NCI-H2196 treated with DMSO at 0.1 percent for 48 hours (cell line): ENCODE measurements around the gene ERC2.
"Not testable (repeated sequence)": the region's sequence is repeated elsewhere in the genome, so short reads cannot be mapped to it uniquely, and the experiment has no call there.

ENCODE experiments used
- DNase-seq: peaks from one replicate; lab custom pipeline; 2025; ENCODE audit not compliant: unreplicated experiment; lab: John Stamatoyannopoulos, UW

Gene ERC2

GRCh38 chr3:56086355-56086754, 381.9 kb downstream of the ERC2 start:
- no peak for DNase-seq

GRCh38 chr3:56081246-56081645, 387.0 kb downstream of the ERC2 start:
- DNase-seq: no peak

- DNase-seq: no peak
Measured at GRCh38 chr3:56076746-56077145, 391.5 kb downstream of the ERC2 start.

DNA sequence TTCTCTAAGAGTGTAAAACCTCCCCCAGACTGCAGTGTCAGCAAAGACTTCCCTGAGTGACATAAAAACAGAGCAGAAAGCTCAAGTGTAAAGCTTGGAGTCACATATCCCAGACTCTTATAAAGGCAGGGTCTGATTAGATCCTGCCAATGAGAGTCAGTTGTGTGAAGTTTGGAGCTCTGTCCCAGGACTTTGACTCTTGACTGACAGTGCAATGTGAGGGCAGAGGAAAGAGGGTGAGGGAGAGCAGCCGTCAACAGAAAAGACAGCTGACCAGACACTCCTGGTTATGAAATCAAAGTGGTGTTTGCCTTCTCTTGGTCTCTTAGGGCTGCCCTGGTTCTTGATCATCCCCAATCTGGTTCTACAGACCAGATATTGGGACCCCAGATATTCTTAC, 393.2 kb downstream of the ERC2 start:
- no peak for DNase-seq

GRCh38 chr3:56069766-56070165, 398.5 kb downstream of the ERC2 start:
- no peak for DNase-seq

- DNase-seq: not testable (repeated sequence)
Measured at GRCh38 chr3:56066405-56066804, 401.9 kb downstream of the ERC2 start.

GRCh38 chr3:56064684-56065083, 403.6 kb downstream of the ERC2 start:
- DNase-seq: no peak

DNA sequence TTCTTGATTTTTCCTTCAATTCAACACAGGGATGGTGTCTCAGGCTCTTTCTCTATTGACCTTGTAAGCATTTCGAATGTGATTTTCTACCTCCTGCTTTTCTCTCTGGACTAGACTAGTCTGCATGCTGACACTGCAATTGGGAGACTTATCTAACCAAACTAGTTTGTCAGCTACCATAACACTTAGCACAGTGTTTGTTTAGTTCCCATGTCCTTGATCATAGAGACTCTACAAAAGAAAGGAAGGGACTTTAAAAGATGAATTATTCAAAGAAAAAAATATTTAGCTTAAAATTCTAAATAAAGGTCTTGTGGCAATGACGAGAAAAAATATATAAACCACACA, 407.0 kb downstream of the ERC2 start:
- DNase-seq: no peak

DNA sequence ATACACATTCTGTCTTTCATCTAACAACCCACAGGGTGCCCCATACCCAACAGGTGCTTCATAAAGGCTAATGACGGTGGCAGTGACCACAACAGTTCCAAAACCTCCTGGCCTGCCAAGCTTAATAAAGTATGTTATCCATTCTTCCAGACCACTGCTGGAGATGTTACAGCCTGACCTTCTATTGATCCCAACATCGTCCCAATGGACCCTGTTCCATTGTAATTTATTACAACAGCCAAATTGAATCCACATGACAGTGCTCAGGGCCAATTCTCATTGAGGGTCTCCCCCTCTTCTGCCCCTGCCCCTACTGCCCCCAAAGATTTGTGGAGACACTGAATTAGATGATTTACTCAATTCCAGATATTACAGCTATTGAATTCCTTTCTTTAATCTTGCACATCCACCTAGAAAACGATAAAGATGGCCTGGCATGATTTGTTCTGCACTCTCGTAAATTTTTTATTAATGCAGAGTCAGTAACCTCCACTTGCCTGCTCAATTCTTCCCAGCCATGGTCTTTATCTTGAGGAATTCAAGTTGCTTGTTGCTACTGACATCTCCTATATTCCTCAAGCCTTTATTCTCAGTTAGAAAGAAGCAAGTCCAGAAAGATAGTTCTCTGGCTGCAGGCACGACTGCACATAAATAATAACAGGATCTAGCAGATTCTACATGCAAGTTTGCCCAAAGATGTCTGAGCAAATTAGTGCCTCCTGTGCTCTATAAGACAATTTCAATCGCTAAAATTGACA, 407.6 kb downstream of the ERC2 start:
- DNase-seq: no peak

DNA sequence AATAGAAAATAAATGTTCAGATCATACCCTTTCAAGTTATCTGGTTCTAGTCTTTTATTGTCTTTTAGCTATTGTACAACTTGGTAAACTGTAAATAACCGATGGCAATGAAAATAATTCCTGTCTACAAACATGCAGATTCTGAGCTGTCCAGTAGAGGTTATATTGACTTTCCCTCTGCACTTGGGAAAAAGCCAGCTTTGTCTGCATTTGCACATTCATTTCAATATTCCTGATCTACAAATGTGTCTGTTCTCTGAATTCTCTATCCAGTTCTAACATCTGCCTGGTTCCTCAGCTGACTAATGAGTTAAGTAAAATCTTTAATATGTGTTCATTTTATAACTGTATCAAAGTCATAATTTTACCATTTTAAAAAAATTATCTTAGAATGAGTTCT, 408.5 kb downstream of the ERC2 start:
- DNase-seq: no peak

GRCh38 chr3:56055951-56056350, 412.3 kb downstream of the ERC2 start:
- no peak for DNase-seq

DNA sequence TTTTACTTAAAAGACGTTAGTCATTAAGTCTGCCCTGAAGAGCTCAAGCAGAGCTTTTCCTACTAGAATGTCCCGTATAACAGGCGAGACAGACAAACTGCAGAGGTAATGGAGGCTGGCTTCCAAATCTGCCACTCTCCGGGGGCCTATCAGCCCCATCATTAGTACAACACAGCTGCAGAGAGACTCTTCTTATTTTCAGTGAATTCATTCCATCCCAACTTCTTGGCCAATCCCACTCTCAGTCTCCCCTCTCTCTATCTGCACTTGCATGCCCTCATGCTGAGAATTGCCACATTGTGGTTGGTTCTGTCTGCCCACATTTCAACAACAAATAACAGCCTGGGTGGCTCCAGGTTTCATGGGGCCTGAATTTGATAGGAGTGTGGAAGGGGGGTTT, 412.7 kb downstream of the ERC2 start:
- DNase-seq: no peak

DNA sequence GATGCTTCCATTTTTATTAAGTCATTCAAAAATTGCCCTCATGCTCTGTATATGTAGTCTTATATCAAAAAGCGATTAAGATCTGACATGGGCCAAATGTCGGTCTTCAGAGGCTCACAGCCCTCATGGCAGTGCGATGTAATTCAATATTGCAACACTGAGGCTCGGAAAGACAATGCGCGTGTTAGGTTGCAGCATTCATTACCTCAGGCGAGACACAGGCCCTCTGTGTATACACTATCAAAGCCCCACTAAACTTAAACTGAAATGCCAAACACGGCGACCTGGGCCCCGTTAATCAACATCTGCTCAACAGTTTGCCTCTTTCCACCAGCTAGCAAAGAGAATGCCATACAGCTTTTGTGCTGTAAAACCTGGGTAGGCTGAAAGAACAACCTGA, 413.4 kb downstream of the ERC2 start:
- no peak for DNase-seq

GRCh38 chr3:56053727-56054126, 414.5 kb downstream of the ERC2 start:
- DNase-seq: no peak

GRCh38 chr3:56052188-56052587, 416.1 kb downstream of the ERC2 start:
- no peak for DNase-seq

- DNase-seq: no peak
Measured at GRCh38 chr3:56051052-56051451, 417.2 kb downstream of the ERC2 start.

DNA sequence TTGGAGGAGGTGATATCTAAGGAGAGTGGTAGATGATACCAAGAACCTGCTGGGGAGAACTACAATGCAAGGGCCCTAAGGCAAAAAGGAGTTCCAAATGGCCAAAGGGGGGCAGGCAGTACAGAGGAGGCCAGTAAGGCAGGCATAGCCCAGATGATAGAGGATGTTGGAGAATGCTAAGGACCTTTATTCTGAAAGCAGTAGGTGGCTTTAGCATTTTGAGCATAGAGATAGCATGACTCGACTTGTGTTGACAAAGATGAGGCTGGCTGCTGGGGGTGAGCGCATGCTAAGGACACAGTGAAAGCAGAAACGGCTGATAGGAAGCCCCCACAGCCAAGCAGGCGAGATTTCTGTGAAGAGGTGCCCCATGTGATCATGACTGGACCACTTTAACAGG, 419.3 kb downstream of the ERC2 start:
- DNase-seq: no peak

- no peak for DNase-seq
Measured at GRCh38 chr3:56048331-56048730, 419.9 kb downstream of the ERC2 start.

DNA sequence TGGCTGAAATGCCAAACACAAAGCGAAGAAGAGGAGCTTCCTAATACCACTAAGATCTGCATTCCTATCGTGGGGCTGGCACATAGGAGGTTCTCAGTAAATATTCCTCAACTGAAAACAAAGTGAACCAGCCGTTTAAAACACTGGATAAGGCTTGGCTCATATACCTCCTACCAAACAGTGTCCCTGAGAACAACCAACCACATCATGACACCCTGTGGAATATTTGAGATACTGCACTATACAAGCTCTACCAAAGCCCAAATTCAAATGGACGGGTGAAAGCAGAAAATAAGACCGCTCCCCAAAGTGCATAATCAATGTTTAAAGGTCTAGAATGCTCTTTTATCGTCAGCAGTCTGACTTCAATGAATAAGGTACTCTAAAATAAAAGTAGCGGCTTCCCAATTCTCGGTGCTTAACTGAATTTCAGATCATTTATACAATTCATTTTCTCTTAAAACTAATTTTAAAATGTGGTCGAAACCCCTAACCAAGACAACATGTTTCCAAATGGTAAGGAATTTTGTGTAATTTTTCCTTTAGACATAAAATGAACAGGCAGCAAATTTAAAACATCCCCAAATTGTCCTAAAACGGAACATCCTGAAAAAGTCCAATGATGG, 425.8 kb downstream of the ERC2 start:
- no peak for DNase-seq

GRCh38 chr3:56025326-56025725, 442.9 kb downstream of the ERC2 start:
- DNase-seq: no peak

DNA sequence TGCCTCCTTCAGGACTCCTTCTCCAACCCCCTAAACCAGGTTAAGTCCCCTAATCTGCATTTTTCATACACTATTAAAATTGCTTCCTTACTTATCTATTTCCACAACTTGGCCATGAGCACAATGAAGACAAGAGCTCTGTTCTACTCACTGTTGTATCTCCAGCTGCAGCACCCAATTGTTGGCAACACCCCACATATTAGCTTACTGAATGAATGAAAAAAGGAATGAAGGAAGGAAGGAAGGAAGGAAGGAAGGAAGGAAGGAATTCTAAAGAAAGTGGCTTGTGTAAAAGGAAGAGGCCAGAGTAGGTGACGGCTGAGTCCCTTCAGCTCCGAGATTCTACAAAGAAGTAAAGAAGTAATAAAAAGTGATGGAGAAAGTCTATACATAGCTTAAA, 444.7 kb downstream of the ERC2 start:
- DNase-seq: no peak

DNA sequence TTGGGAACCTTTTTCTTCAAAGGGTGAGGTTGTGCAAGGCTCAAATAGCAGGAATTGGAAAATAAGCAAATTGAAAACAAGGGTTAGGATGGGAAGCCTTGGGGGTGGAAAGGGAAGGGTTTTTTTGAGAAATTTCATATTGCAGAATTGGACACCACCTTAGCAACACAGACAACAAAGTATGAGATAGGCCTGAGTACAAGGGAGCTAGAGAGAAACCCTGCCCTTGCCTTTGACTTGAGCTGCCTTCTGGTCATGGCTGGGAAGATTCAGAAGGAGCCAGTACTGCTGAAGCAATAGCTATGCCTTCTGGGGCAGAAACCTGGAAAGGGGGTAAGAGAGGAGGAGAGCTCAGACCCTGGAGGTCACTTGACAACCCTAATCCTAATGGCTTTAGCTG, 445.6 kb downstream of the ERC2 start:
- no peak for DNase-seq
